ENCODE measurements around the gene XRN1. TPM values are rescaled to one million over a fixed set of nuclear protein-coding genes. Genes with fewer than 3 reads are reported as not detected.

XRN1 gene
- total RNA-seq, 1 donor from 2014 or later, result 27.0 TPM

- no peak for DNase-seq (ENCODE audit: low spot score)
- H3K27me3 Mint-ChIP-seq (ENCODE audit: low read depth), result no peaks in the 10 kb centered on the region
- H3K9me3 Mint-ChIP-seq (ENCODE audit: low read depth), result peaks cover 9% of the 10 kb centered on the region
- TF ChIP-seq CTCF (IDR thresholded peaks at IDR 0.05), result no peak
- peaks cover 25% of the 10 kb centered on the region for H3K4me1 Mint-ChIP-seq (ENCODE audit: low read depth)
- H3K27ac Mint-ChIP-seq (ENCODE audit: unreplicated experiment), result no peak overlapping the region
- no peak overlapping the region for H3K4me3 Mint-ChIP-seq (ENCODE audit: unreplicated experiment)
- H3K36me3 Mint-ChIP-seq (ENCODE audit: low read depth), result no peaks in the 10 kb centered on the region
Observed at GRCh38 chr3:142274908-142275307, 172.9 kb downstream of the XRN1 start.

- Mint-ChIP-seq H3K27ac (ENCODE audit: unreplicated experiment) (no peak overlapping the region), H3K36me3 (ENCODE audit: low read depth) (no peaks in the 10 kb centered on the region), H3K4me1 (ENCODE audit: low read depth) (peaks cover 21% of the 10 kb centered on the region), H3K27me3 (ENCODE audit: low read depth) (no peaks in the 10 kb centered on the region), H3K4me3 (ENCODE audit: unreplicated experiment) (no peak overlapping the region), H3K9me3 (ENCODE audit: low read depth) (peaks cover 9% of the 10 kb centered on the region)
- no peak for DNase-seq (ENCODE audit: low spot score)
- TF ChIP-seq CTCF (IDR thresholded peaks at IDR 0.05), result no peak
Observed at GRCh38 chr3:142273501-142273900, 174.3 kb downstream of the XRN1 start.

GRCh38 chr3:142272200-142272891, 175.5 kb downstream of the XRN1 start:
- Mint-ChIP-seq H3K36me3 (ENCODE audit: low read depth) (no peaks in the 10 kb centered on the region), H3K4me1 (ENCODE audit: low read depth) (peaks cover 19% of the 10 kb centered on the region), H3K27me3 (ENCODE audit: low read depth) (no peaks in the 10 kb centered on the region), H3K9me3 (ENCODE audit: low read depth) (peaks cover 9% of the 10 kb centered on the region), H3K27ac (ENCODE audit: unreplicated experiment) (no peak overlapping the region), H3K4me3 (ENCODE audit: unreplicated experiment) (no peak overlapping the region)
- DNase-seq (ENCODE audit: low spot score), result no peak
- TF ChIP-seq CTCF (IDR thresholded peaks at IDR 0.05), result no peak

GRCh38 chr3:142270407-142270806, 177.4 kb downstream of the XRN1 start:
- Mint-ChIP-seq H3K36me3 (ENCODE audit: low read depth) (no peaks in the 10 kb centered on the region), H3K4me3 (ENCODE audit: unreplicated experiment) (no peak overlapping the region), H3K4me1 (ENCODE audit: low read depth) (peaks cover 4% of the 10 kb centered on the region), H3K9me3 (ENCODE audit: low read depth) (peaks cover 9% of the 10 kb centered on the region), H3K27ac (ENCODE audit: unreplicated experiment) (no peak overlapping the region), H3K27me3 (ENCODE audit: low read depth) (no peaks in the 10 kb centered on the region)
- no peak for DNase-seq (ENCODE audit: low spot score)
- TF ChIP-seq CTCF (IDR thresholded peaks at IDR 0.05), result peak; percentile 13

- no peak for DNase-seq (ENCODE audit: low spot score)
- Mint-ChIP-seq H3K36me3 (ENCODE audit: low read depth) (no peaks in the 10 kb centered on the region), H3K27me3 (ENCODE audit: low read depth) (no peaks in the 10 kb centered on the region), H3K27ac (ENCODE audit: unreplicated experiment) (no peak overlapping the region), H3K4me3 (ENCODE audit: unreplicated experiment) (no peak overlapping the region), H3K4me1 (ENCODE audit: low read depth) (peaks cover 4% of the 10 kb centered on the region), H3K9me3 (ENCODE audit: low read depth) (peaks cover 9% of the 10 kb centered on the region)
- no peak for TF ChIP-seq CTCF (IDR thresholded peaks at IDR 0.05)
Observed at GRCh38 chr3:142269767-142270166, 178.1 kb downstream of the XRN1 start.
